Fibroblast of mammary gland (primary cell): ENCODE results near the gene C10orf90.
A peak's percentile ranks its signal among the peaks of the same experiment; 100 is the strongest.

ENCODE experiments used
- DNase-seq: peaks from one replicate; pipeline ENCODE4 v3.0.0-alpha.2; 2010; ENCODE audit warnings: low read depth
- H3K4me3 ChIP-seq: 2 replicates; pipeline ENCODE4 v1.5.1; 2011; ENCODE audit warnings: low read depth, mild to moderate bottlenecking, low read length, moderate library complexity; ENCODE audit not compliant: control insufficient read depth
- CTCF ChIP-seq: conservative IDR thresholded peaks from 2 replicates; pipeline ENCODE4 v1.5.1; 2011; ENCODE audit warnings: low read depth, low read length, inconsistent platforms; ENCODE audit not compliant: control insufficient read depth, insufficient read depth

The C10orf90 gene

GRCh38 chr10:126670056-126670894 is at the start of gene C10orf90:
Gene C10orf90, minus strand, starts transcription at chr10:126670693. Its CDS starts 213 bp downstream, at chr10:126670480.
- H3K4me3 ChIP-seq, result no peak within 1 kb of the TSS
- no peak for TF ChIP-seq CTCF
- DNase-seq, result no peak

GRCh38 chr10:126716366-126716765 is 45.9 kb upstream of the C10orf90 start:
- no peak for DNase-seq
- no peak for TF ChIP-seq CTCF
- H3K4me3 ChIP-seq, result no peak overlapping the region

GRCh38 chr10:126713594-126713993 is 43.1 kb upstream of the C10orf90 start:
- TF ChIP-seq CTCF, result no peak
- peak; percentile 20 for DNase-seq
- H3K4me3 ChIP-seq, result no peak overlapping the region

GRCh38 chr10:126712681-126713080 is 42.2 kb upstream of the C10orf90 start:
- H3K4me3 ChIP-seq, result no peak overlapping the region
- no peak for TF ChIP-seq CTCF
- DNase-seq, result no peak

GRCh38 chr10:126705951-126706565 is 35.6 kb upstream of the C10orf90 start:
- DNase-seq, result no peak
- H3K4me3 ChIP-seq, result no peak overlapping the region
- TF ChIP-seq CTCF, result no peak

GRCh38 chr10:126705131-126705530 is 34.6 kb upstream of the C10orf90 start:
- no peak for DNase-seq
- no peak overlapping the region for H3K4me3 ChIP-seq
- TF ChIP-seq CTCF, result no peak
